Endothelial cell of umbilical vein (primary cell): ENCODE measurements around the gene CPEB2. TPM values are rescaled to one million over a fixed set of nuclear protein-coding genes. Genes with fewer than 3 reads are reported as not detected.

Source experiments
- BruUV-seq: library from RNA; stranded (reverse); fragments of 400-500 nt; replicated peaks from 2 replicates; lab custom pipeline; 2021; lab: Mats Ljungman, UMichigan
- CTCF ChIA-PET: fragments of 300-600, 350-600 bp; sonication (Branson Sonifier 250); formaldehyde crosslinking; loops from one replicate; lab custom pipeline; 2021; ENCODE audit warnings: antibody characterized with exemption, inconsistent platforms; lab: Charles Lee
- POLR2A ChIA-PET: fragments of 300-600, 350-600 bp; sonication (Branson Sonifier 250); formaldehyde crosslinking; loops from one replicate; lab custom pipeline; 2021; ENCODE audit warnings: antibody characterized with exemption, inconsistent platforms; lab: Charles Lee
- DNase-seq: peaks from one replicate; pipeline ENCODE4 v3.0.0-alpha.2; 2011; ENCODE audit warnings: low read depth, low spot score
- FAIRE-seq: peaks from 2 replicates; lab custom pipeline; 2011; peaks lifted over from hg19 to GRCh38; lab: Jason Lieb, UNC
- H2AFZ ChIP-seq: 2 replicates; pipeline ENCODE4 v1.6.0; 2012; ENCODE audit warnings: low read depth, low read length, control low read depth, inconsistent platforms
- H3K27ac ChIP-seq: 2 replicates; pipeline ENCODE4 v1.5.1; 2011; ENCODE audit warnings: low read depth, mild to moderate bottlenecking, control low read depth, low read length, moderate library complexity; ENCODE audit not compliant: insufficient read depth
- H3K27me3 ChIP-seq, 2 experiments: 2 replicates each; pipeline versions ENCODE4 v1.6.0 to v1.6.1; 2011; ENCODE audit warnings: low read length in 2 of 2, mixed read lengths in 1 of 2; ENCODE audit not compliant: control insufficient read depth in 2 of 2, insufficient read depth in 2 of 2
- H3K36me3 ChIP-seq, 2 experiments: 2 replicates in 1 of 2; 3 replicates in 1 of 2; pipeline ENCODE4 v1.5.1; 2011; ENCODE audit warnings: low read length in 2 of 2, mild to moderate bottlenecking in 1 of 2, moderate library complexity in 1 of 2; ENCODE audit not compliant: control insufficient read depth in 2 of 2, insufficient read depth in 2 of 2; ENCODE audit errors: extremely low read depth in 1 of 2
- H3K4me1 ChIP-seq: 3 replicates; pipeline ENCODE4 v1.5.1; 2011; ENCODE audit warnings: mild to moderate bottlenecking, low read length; ENCODE audit not compliant: control insufficient read depth, insufficient read depth; ENCODE audit errors: extremely low read depth
- H3K4me2 ChIP-seq: 2 replicates; pipeline ENCODE4 v1.6.1; 2011; ENCODE audit warnings: low read length, control low read depth, mixed read lengths; ENCODE audit not compliant: insufficient read depth
- H3K4me3 ChIP-seq, 3 experiments: fragments of 200-600 bp in 1 of 3; sonication (generic), shearing (Covaris generic) in 1 of 3; replicated peaks in 1 of 3; 2 replicates each; pipeline ENCODE4 v1.5.1; 2011 to 2016; ENCODE audit warnings: control low read depth in 3 of 3, low read length in 3 of 3, mild to moderate bottlenecking in 2 of 3, inconsistent platforms in 1 of 3, low read depth in 1 of 3, moderate library complexity in 1 of 3; ENCODE audit not compliant: insufficient read depth in 1 of 3
- H3K79me2 ChIP-seq: 2 replicates; pipeline ENCODE4 v1.6.0; 2012; ENCODE audit warnings: low read length, inconsistent platforms; ENCODE audit not compliant: control insufficient read depth, insufficient read depth
- H3K9ac ChIP-seq: replicated peaks from 2 replicates; pipeline ENCODE3; 2011; ENCODE audit warnings: low read length, control low read depth; ENCODE audit not compliant: insufficient read depth; ENCODE audit errors: extremely low read depth
- H3K9me1 ChIP-seq: replicated peaks from 3 replicates; pipeline ENCODE4 v1.6.0; 2011; ENCODE audit warnings: mild to moderate bottlenecking, low read length; ENCODE audit not compliant: control insufficient read depth, insufficient read depth; ENCODE audit errors: extremely low read depth
- H3K9me3 ChIP-seq: replicated peaks from 2 replicates; pipeline ENCODE4 v1.5.1; 2012; ENCODE audit warnings: low read length, inconsistent platforms; ENCODE audit not compliant: control insufficient read depth, insufficient read depth
- H4K20me1 ChIP-seq: replicated peaks from 2 replicates; pipeline ENCODE3; 2011; ENCODE audit warnings: mild to moderate bottlenecking, low read length; ENCODE audit not compliant: control insufficient read depth, insufficient read depth; ENCODE audit errors: extremely low read depth
- EZH2 ChIP-seq: IDR thresholded peaks from 2 replicates; pipeline ENCODE4 v1.6.1; 2012; ENCODE audit warnings: borderline replicate concordance, low read depth, mild to moderate bottlenecking, moderate library complexity, low read length, inconsistent platforms; ENCODE audit not compliant: severe bottlenecking
- FOS ChIP-seq: IDR thresholded peaks from 2 replicates; pipeline ENCODE4 v1.6.1; 2011; ENCODE audit warnings: mild to moderate bottlenecking, low read length, moderate library complexity, borderline replicate concordance; ENCODE audit not compliant: insufficient read depth
- GATA2 ChIP-seq: IDR thresholded peaks from 2 replicates; pipeline ENCODE4 v1.7.0; 2011; ENCODE audit warnings: low read depth, mild to moderate bottlenecking, moderate library complexity, mixed read lengths, low read length; ENCODE audit not compliant: insufficient read length, insufficient read depth
- JUN ChIP-seq: IDR thresholded peaks from 2 replicates; pipeline ENCODE4 v1.6.1; 2011; ENCODE audit warnings: borderline replicate concordance, low read depth; ENCODE audit not compliant: insufficient read length, insufficient read depth
- MYC ChIP-seq: IDR thresholded peaks from one replicate; pipeline ENCODE4 v1.6.1; 2011; ENCODE audit warnings: mild to moderate bottlenecking, low read depth, low read length
- POLR2A ChIP-seq: IDR thresholded peaks from 2 replicates; pipeline ENCODE4 v1.6.1; 2012; ENCODE audit warnings: low read depth, mild to moderate bottlenecking, control low read depth, low read length
- POLR2AphosphoS5 ChIP-seq: IDR thresholded peaks from 2 replicates; pipeline ENCODE4 v1.6.1; 2012; ENCODE audit warnings: low read depth, mild to moderate bottlenecking, control low read depth, low read length, moderate library complexity; ENCODE audit not compliant: insufficient read depth
- dilution Hi-C: fragments of 300-500 bp; cut with MboI; formaldehyde crosslinking; loops from one replicate; pipeline ENCODE4 v1.15.0; 2019; ENCODE audit warnings: low sequenced_read_pairs; ENCODE audit not compliant: extremely low pct_ligation_motif_present
- intact Hi-C: fragments of 100-400 bp; cut with micrococcal nuclease; formaldehyde crosslinking; loops from one replicate; pipeline ENCODE4 v1.10.0; 2022
- polyA plus RNA-seq, 4 experiments: library from polyadenylated mRNA; depleted of rRNA in 3 of 4; stranded (reverse) in 3 of 4; unstranded in 1 of 4; fragments of >200 nt; gene quantifications; 2 replicates each; pipeline versions ENCODE4 v1.2.1 to v1.2.3, GENCODE V29; 2011 to 2012; ENCODE audit warnings: missing spikeins in 1 of 4
- total RNA-seq: library from RNA; stranded (reverse); gene quantifications from 2 replicates; pipeline ENCODE4 v1.2.3, GENCODE V29; 2021
- TF ChIP-seq, protein P1 (sequence below), 2 donors: IDR thresholded peaks; 1 replicate in 1 of 2; 2 replicates in 1 of 2; pipeline ENCODE4 v1.5.1; 2011; ENCODE audit warnings: low read length in 2 of 2, mild to moderate bottlenecking in 2 of 2, moderate library complexity in 2 of 2, control low read depth in 1 of 2, inconsistent platforms in 1 of 2, low read depth in 1 of 2; ENCODE audit not compliant: insufficient read depth in 1 of 2; ENCODE audit errors: extremely low read depth in 1 of 2
- TF ChIP-seq, protein P2 (sequence below): IDR thresholded peaks from 2 replicates; pipeline ENCODE4 v1.6.1; 2011; ENCODE audit not compliant: insufficient read depth, insufficient read length

Gene CPEB2
- total and polyA plus RNA-seq, 2 donors (not counting 3 experiments of a cell fraction or from before 2014, with no cell fraction given) = 2.8 to 11.7 TPM

DNA sequence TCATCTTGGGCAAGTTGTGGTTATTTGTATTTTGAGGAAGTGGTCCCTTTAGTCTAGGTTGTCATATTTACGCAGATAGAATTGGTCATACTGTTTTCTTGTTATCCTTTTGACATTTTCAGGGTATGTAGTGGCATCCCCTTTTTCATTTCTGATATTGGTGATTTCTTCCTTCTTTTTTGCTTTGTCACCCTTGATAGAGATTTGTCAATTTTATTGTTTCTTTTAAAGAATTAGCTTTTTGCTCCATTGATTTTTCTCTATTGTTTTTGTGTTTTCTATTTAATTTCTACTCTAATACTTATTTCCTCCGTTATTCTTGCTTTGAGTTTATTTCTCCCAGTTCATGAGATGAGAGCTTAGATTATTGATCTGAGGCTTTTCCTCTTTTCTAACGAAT, 87.7 kb downstream of the CPEB2 start:
- POLR2A ChIA-PET = no interaction called here
- H3K4me3 ChIP-seq = no peak overlapping the region

More for the DNA sequence above, 87.7 kb downstream of the CPEB2 start:
- Histone ChIP-seq H3K4me1 (no peaks in the 10 kb centered on the region), H3K9me1 (no peaks in the 10 kb centered on the region), H3K27me3 (no peaks in the 10 kb centered on the region), H3K9ac (no peak overlapping the region), H4K20me1 (no peaks in the 10 kb centered on the region), H3K9me3 (no peaks in the 10 kb centered on the region), H3K36me3 (no peaks in the 10 kb centered on the region), H3K4me2 (no peak overlapping the region), H3K27ac (no peak overlapping the region), H3K79me2 (no peaks in the 10 kb centered on the region), H2AFZ (no peak overlapping the region)
- FAIRE-seq (no peak), DNase-seq (no peak)
- dilution Hi-C loops (no loop called here), intact Hi-C loops (no loop called here)
- BruUV-seq = no TSS peak
- TF ChIP-seq GATA2 (no peak), JUN (no peak), EZH2 (no peak), MYC (no peak), FOS (no peak), POLR2A (no peak), POLR2AphosphoS5 (no peak)
- TF ChIP-seq, protein P1, sequence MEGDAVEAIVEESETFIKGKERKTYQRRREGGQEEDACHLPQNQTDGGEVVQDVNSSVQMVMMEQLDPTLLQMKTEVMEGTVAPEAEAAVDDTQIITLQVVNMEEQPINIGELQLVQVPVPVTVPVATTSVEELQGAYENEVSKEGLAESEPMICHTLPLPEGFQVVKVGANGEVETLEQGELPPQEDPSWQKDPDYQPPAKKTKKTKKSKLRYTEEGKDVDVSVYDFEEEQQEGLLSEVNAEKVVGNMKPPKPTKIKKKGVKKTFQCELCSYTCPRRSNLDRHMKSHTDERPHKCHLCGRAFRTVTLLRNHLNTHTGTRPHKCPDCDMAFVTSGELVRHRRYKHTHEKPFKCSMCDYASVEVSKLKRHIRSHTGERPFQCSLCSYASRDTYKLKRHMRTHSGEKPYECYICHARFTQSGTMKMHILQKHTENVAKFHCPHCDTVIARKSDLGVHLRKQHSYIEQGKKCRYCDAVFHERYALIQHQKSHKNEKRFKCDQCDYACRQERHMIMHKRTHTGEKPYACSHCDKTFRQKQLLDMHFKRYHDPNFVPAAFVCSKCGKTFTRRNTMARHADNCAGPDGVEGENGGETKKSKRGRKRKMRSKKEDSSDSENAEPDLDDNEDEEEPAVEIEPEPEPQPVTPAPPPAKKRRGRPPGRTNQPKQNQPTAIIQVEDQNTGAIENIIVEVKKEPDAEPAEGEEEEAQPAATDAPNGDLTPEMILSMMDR (IDR thresholded peaks at IDR 0.05; ENCODE audit: extremely low read depth in 1 of 2, insufficient read depth in 1 of 2, low read depth in 1 of 2, low read length in 2 of 2) = no peak
- TF ChIP-seq, protein P2, sequence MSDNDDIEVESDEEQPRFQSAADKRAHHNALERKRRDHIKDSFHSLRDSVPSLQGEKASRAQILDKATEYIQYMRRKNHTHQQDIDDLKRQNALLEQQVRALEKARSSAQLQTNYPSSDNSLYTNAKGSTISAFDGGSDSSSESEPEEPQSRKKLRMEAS = no peak
- CTCF ChIA-PET = no interaction called here
